Mesothelial cell of epicardium (in vitro differentiated cells): ENCODE measurements around the gene SMIM3. TPM values are rescaled to one million over a fixed set of nuclear protein-coding genes. Genes with fewer than 3 reads are reported as not detected.
A peak's percentile ranks its signal among the peaks of the same experiment; 100 is the strongest.

ENCODE experiments used
- DNase-seq, 2 experiments: peaks; one replicate each; pipeline ENCODE4 v3.0.0; 2021; ENCODE audit warnings: low spot score in 2 of 2; ENCODE audit not compliant: unreplicated experiment in 2 of 2
- H3K27ac Mint-ChIP-seq: 2 replicates; pipeline ENCODE4 v1.8.0; 2021; ENCODE audit warnings: mixed read lengths
- H3K27me3 Mint-ChIP-seq: 2 replicates; pipeline ENCODE4 v1.8.0; 2021; ENCODE audit warnings: low read depth, mixed read lengths
- H3K36me3 Mint-ChIP-seq: 2 replicates; pipeline ENCODE4 v1.8.0; 2021; ENCODE audit warnings: mixed read lengths
- H3K4me1 Mint-ChIP-seq: 2 replicates; pipeline ENCODE4 v1.8.0; 2021; ENCODE audit warnings: mixed read lengths
- H3K4me3 Mint-ChIP-seq: 2 replicates; pipeline ENCODE4 v1.8.0; 2021; ENCODE audit warnings: mild to moderate bottlenecking, moderate library complexity, mixed read lengths
- H3K9me3 Mint-ChIP-seq: 2 replicates; pipeline ENCODE4 v1.8.0; 2021; ENCODE audit warnings: mixed read lengths
- CTCF ChIP-seq: fragments of 200-600 bp; sonication (generic); IDR thresholded peaks from one replicate; pipeline ENCODE4 v1.5.0; 2021; ENCODE audit warnings: antibody characterized with exemption; ENCODE audit not compliant: unreplicated experiment
- total RNA-seq: library from RNA; stranded (reverse); gene quantifications from 3 replicates; pipeline ENCODE4 v1.2.1, GENCODE V29; 2021

SMIM3 gene
- total RNA-seq, 1 donor from 2014 or later = 45.4 TPM

GRCh38 chr5:150766251-150766650 is 12.3 kb upstream of the SMIM3 start:
- H3K27ac Mint-ChIP-seq = no peak overlapping the region
- no peak for DNase-seq
- peaks cover 5% of the 10 kb centered on the region for H3K9me3 Mint-ChIP-seq
- H3K36me3 Mint-ChIP-seq = no peaks in the 10 kb centered on the region
- no peak overlapping the region for H3K4me3 Mint-ChIP-seq
- peaks cover 9% of the 10 kb centered on the region for H3K27me3 Mint-ChIP-seq
- H3K4me1 Mint-ChIP-seq = peaks cover 20% of the 10 kb centered on the region
- no peak for TF ChIP-seq CTCF

- no peak for TF ChIP-seq CTCF
- no peak for DNase-seq
- Mint-ChIP-seq H3K27ac (no peak overlapping the region), H3K27me3 (peaks cover 9% of the 10 kb centered on the region), H3K9me3 (peaks cover 9% of the 10 kb centered on the region), H3K4me1 (peaks cover 4% of the 10 kb centered on the region), H3K4me3 (no peak overlapping the region), H3K36me3 (no peaks in the 10 kb centered on the region)
Observed at GRCh38 chr5:150771034-150771795, 7.3 kb upstream of the SMIM3 start.

- Mint-ChIP-seq H3K4me1 (peaks cover 12% of the 10 kb centered on the region), H3K36me3 (no peaks in the 10 kb centered on the region), H3K27me3 (no peaks in the 10 kb centered on the region), H3K9me3 (peaks cover 9% of the 10 kb centered on the region), H3K4me3 (no peak overlapping the region), H3K27ac (no peak overlapping the region)
- no peak for TF ChIP-seq CTCF
- no peak for DNase-seq
Observed at GRCh38 chr5:150774145-150774544, 4.4 kb upstream of the SMIM3 start.

GRCh38 chr5:150777685-150778084 is 872 bp upstream of the SMIM3 start:
- Mint-ChIP-seq H3K4me3 (peak overlapping the region; percentile 96), H3K4me1 (peaks cover 45% of the 10 kb centered on the region), H3K9me3 (no peaks in the 10 kb centered on the region), H3K27me3 (no peaks in the 10 kb centered on the region), H3K27ac (peak overlapping the region; percentile 92), H3K36me3 (no peaks in the 10 kb centered on the region)
- DNase-seq = no peak
- TF ChIP-seq CTCF = no peak

GRCh38 chr5:150778088-150778516 is 455 bp upstream of the SMIM3 start:
- H3K9me3 Mint-ChIP-seq = no peaks in the 10 kb centered on the region
- H3K36me3 Mint-ChIP-seq = no peaks in the 10 kb centered on the region
- peaks cover 49% of the 10 kb centered on the region for H3K4me1 Mint-ChIP-seq
- H3K4me3 Mint-ChIP-seq = peak overlapping the region; percentile 96
- no peak for TF ChIP-seq CTCF
- peak overlapping the region; percentile 92 for H3K27ac Mint-ChIP-seq
- DNase-seq = no peak
- H3K27me3 Mint-ChIP-seq = no peaks in the 10 kb centered on the region
